Measurements from ENCODE around the gene ATP9A.
"Not testable (repeated sequence)": the region's sequence is repeated elsewhere in the genome, so short reads cannot be mapped to it uniquely, and the experiment has no call there.

GRCh38 chr20:51723026-51723425 is 45.2 kb downstream of the ATP9A start:
- TF ChIP-seq TEAD4 (IDR thresholded peaks at IDR 0.05; ENCODE audit: low read depth, low read length); YY1 (IDR thresholded peaks at IDR 0.05; ENCODE audit: low read depth, low read length); EP300 (IDR thresholded peaks at IDR 0.05; ENCODE audit: borderline replicate concordance in 1 of 2, low read depth in 2 of 2, low read length in 2 of 2); CHD2 (IDR thresholded peaks at IDR 0.05; ENCODE audit: low read length); SP1 (IDR thresholded peaks at IDR 0.05; ENCODE audit: low read depth, low read length); SUZ12 (IDR thresholded peaks at IDR 0.05; ENCODE audit: low read length); POLR2A (IDR thresholded peaks at IDR 0.05; ENCODE audit: control extremely low read depth in 1 of 2, low read depth in 2 of 2, low read length in 2 of 2); BCL11A (IDR thresholded peaks at IDR 0.05; ENCODE audit: low read depth in 2 of 2, low read length in 2 of 2); TCF12 (IDR thresholded peaks at IDR 0.05; ENCODE audit: low read depth, low read length): not testable (repeated sequence)
- TF ChIP-seq, protein P1, sequence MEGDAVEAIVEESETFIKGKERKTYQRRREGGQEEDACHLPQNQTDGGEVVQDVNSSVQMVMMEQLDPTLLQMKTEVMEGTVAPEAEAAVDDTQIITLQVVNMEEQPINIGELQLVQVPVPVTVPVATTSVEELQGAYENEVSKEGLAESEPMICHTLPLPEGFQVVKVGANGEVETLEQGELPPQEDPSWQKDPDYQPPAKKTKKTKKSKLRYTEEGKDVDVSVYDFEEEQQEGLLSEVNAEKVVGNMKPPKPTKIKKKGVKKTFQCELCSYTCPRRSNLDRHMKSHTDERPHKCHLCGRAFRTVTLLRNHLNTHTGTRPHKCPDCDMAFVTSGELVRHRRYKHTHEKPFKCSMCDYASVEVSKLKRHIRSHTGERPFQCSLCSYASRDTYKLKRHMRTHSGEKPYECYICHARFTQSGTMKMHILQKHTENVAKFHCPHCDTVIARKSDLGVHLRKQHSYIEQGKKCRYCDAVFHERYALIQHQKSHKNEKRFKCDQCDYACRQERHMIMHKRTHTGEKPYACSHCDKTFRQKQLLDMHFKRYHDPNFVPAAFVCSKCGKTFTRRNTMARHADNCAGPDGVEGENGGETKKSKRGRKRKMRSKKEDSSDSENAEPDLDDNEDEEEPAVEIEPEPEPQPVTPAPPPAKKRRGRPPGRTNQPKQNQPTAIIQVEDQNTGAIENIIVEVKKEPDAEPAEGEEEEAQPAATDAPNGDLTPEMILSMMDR (IDR thresholded peaks at IDR 0.05; ENCODE audit: control extremely low read depth in 1 of 3, insufficient read depth in 1 of 3, low read depth in 1 of 3, low read length in 3 of 3): not testable (repeated sequence)

Measured in H1 (cell line).